ENCODE data around the gene ATP6AP2. TPM values are rescaled to one million over a fixed set of nuclear protein-coding genes. Genes with fewer than 3 reads are reported as not detected.
"Not testable (repeated sequence)": the region's sequence is repeated elsewhere in the genome, so short reads cannot be mapped to it uniquely, and the experiment has no call there.

ATP6AP2 gene
- total and polyA plus RNA-seq, 5 donors from 2014 or later, result 63.2 to 209 (median 160) TPM

DNA sequence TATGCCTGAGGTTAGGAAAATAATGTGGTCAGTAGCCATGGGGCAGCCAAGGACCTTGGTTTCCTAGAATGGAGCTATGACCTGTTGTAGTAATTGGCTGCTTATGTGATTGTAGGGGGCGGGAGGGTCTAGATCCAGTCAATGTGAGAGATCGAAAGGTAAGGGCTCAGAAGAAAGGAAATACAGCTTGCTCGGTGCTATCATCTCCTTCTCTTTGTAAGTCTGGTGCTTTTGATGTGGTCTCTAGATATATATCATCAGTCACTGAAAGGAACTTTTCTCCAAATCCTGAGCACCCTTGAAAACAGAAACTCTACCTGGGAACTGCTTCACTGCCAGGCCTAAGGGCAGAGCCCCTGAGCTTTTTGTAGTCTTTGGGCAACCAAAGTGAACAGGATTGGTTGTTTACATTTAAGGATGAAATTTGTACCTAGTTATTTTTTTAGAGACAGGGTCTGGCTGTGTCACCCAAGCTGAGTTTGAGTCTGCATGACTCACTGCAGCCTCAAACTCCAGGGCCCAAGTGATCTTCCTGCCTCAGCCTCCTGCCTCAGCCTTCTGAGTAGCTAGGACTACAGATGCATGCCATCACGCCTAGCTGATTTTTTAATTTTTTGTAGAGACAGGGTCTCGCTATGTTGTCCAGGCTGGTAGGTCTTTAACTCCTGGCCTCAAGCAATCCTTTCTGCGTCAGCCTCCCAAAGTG is 9.0 kb downstream of the ATP6AP2 start:
- not testable (repeated sequence) for H3K9me3 ChIP-seq (ENCODE audit: control insufficient read depth in 2 of 2, low read length in 2 of 2); H3K4me1 ChIP-seq (ENCODE audit: control insufficient read depth, insufficient read depth, low read length, poor library complexity, severe bottlenecking); H3K4me3 ChIP-seq (ENCODE audit: low read depth, low read length); H3K9me3 Mint-ChIP-seq; H3K36me3 Mint-ChIP-seq; H3K27me3 ChIP-seq (ENCODE audit: control insufficient read depth, insufficient read depth, low read length); H3K27me3 Mint-ChIP-seq
- Mint-ChIP-seq H3K4me3 (peak overlapping the region in 3 of 4 donors; percentile 4 to 51 (median 8)), H3K27ac (peak overlapping the region; percentile 2 to 76 (median 74)), H3K4me1 (peaks cover 11 to 34% (median 20%) of the 10 kb centered on the region in 4 donors)
- DNase-seq (peak in 2 of 3 donors; percentile 32 to 60), ATAC-seq (ENCODE audit: low read depth in 2 of 2) (peak; percentile 86)
- Histone ChIP-seq H3K27ac (ENCODE audit: insufficient read depth, low read length, poor library complexity, severe bottlenecking) (peak overlapping the region; percentile 51), H3K36me3 (ENCODE audit: control insufficient read depth, insufficient read depth, low read length) (peaks cover 16% of the 10 kb centered on the region)

DNA sequence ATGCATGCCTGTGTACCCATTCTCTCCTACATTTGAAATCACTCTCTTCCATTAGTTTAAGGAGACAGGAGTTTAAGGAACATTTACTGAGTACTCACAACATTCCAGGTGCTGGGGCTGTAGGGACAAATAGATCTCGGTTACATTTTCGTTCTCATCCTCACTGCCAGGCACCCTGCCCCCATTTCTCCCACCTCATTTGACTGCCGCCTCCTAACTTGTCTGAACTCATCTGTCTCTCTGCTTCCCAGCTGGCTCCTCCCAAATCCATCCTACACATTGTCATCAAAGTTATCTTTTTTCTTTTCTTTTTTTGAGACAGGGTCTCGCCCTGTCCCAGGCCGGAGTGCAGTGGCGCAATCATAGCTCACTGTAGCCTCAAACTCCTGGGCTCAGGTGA is 22.7 kb downstream of the ATP6AP2 start:
- Mint-ChIP-seq H3K27ac (no peak overlapping the region), H3K9me3 (peaks cover 0 to 2% (median 0%) of the 10 kb centered on the region in 7 donors), H3K36me3 (peaks cover 17% of the 10 kb centered on the region), H3K4me3 (no peak overlapping the region), H3K27me3 (no peaks in the 10 kb centered on the region), H3K4me1 (peaks cover 0 to 4% (median 0%) of the 10 kb centered on the region in 4 donors)
- peaks cover 39% of the 10 kb centered on the region for H3K36me3 ChIP-seq (ENCODE audit: control insufficient read depth, insufficient read depth, low read length)
- no peak overlapping the region for H3K27ac ChIP-seq (ENCODE audit: insufficient read depth, low read length, poor library complexity, severe bottlenecking)
- no peak overlapping the region for H3K4me3 ChIP-seq (ENCODE audit: low read depth, low read length)
- no peaks in the 10 kb centered on the region for H3K27me3 ChIP-seq (ENCODE audit: control insufficient read depth, insufficient read depth, low read length)
- H3K4me1 ChIP-seq (ENCODE audit: control insufficient read depth, insufficient read depth, low read length, poor library complexity, severe bottlenecking), result no peaks in the 10 kb centered on the region
- no peak for DNase-seq
- ATAC-seq (ENCODE audit: low read depth in 2 of 2), result no peak
- no peaks in the 10 kb centered on the region for H3K9me3 ChIP-seq (ENCODE audit: control insufficient read depth in 2 of 2, low read length in 2 of 2)

DNA sequence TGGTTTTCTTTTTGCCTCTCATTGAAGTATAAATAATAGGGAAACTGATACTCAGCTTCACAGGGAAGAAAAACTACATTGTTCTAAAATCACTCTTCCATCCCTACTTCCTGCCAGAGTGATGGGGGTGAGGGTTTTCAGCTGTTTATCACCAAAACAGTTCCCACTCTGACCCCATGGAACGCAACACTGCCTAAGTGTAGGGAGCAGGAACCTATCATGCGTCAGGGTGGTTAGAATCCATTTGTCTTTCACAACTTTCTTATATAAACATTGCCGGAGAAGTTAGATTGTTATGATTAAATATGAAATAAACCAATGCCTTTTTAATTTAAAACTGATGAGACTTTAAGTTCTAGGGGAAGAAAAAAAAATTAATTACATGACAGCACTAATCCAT is 26.6 kb downstream of the ATP6AP2 start:
- H3K9me3 Mint-ChIP-seq, result peaks cover 0 to 1% (median 0%) of the 10 kb centered on the region in 7 donors
- H3K27me3 Mint-ChIP-seq, result no peaks in the 10 kb centered on the region
- Histone ChIP-seq H3K4me1 (ENCODE audit: control insufficient read depth, insufficient read depth, low read length, poor library complexity, severe bottlenecking) (no peaks in the 10 kb centered on the region), H3K4me3 (ENCODE audit: low read depth, low read length) (no peak overlapping the region), H3K36me3 (ENCODE audit: control insufficient read depth, insufficient read depth, low read length) (peaks cover 11% of the 10 kb centered on the region), H3K9me3 (ENCODE audit: control insufficient read depth in 2 of 2, low read length in 2 of 2) (no peaks in the 10 kb centered on the region), H3K27ac (ENCODE audit: insufficient read depth, low read length, poor library complexity, severe bottlenecking) (no peak overlapping the region), H3K27me3 (ENCODE audit: control insufficient read depth, insufficient read depth, low read length) (no peaks in the 10 kb centered on the region)
- H3K27ac Mint-ChIP-seq, result no peak overlapping the region
- no peak for ATAC-seq (ENCODE audit: low read depth in 2 of 2)
- DNase-seq, result no peak
- no peak overlapping the region for H3K4me3 Mint-ChIP-seq
- H3K4me1 Mint-ChIP-seq, result no peaks in the 10 kb centered on the region
- H3K36me3 Mint-ChIP-seq, result peaks cover 14% of the 10 kb centered on the region

- H3K4me1 Mint-ChIP-seq, result no peaks in the 10 kb centered on the region
Measured at GRCh38 chrX:40612511-40612910, 31.7 kb downstream of the ATP6AP2 start.

GRCh38 chrX:40615976-40616375 is 35.2 kb downstream of the ATP6AP2 start:
- no peaks in the 10 kb centered on the region for H3K36me3 ChIP-seq (ENCODE audit: control insufficient read depth, insufficient read depth, low read length)
- ATAC-seq (ENCODE audit: low read depth in 2 of 2), result no peak
- H3K9me3 ChIP-seq (ENCODE audit: control insufficient read depth in 2 of 2, low read length in 2 of 2), result no peaks in the 10 kb centered on the region
- Mint-ChIP-seq H3K27me3 (no peaks in the 10 kb centered on the region), H3K36me3 (no peaks in the 10 kb centered on the region), H3K9me3 (peaks cover 0 to 1% (median 0%) of the 10 kb centered on the region in 7 donors), H3K4me1 (no peaks in the 10 kb centered on the region), H3K4me3 (no peak overlapping the region), H3K27ac (no peak overlapping the region)
- no peak overlapping the region for H3K4me3 ChIP-seq (ENCODE audit: low read depth, low read length)
- H3K4me1 ChIP-seq (ENCODE audit: control insufficient read depth, insufficient read depth, low read length, poor library complexity, severe bottlenecking), result no peaks in the 10 kb centered on the region
- no peak for DNase-seq
- H3K27me3 ChIP-seq (ENCODE audit: control insufficient read depth, insufficient read depth, low read length), result no peaks in the 10 kb centered on the region
- H3K27ac ChIP-seq (ENCODE audit: insufficient read depth, low read length, poor library complexity, severe bottlenecking), result no peak overlapping the region

More at GRCh38 chrX:40612511-40612910, 31.7 kb downstream of the ATP6AP2 start:
- Histone ChIP-seq H3K4me3 (ENCODE audit: low read depth, low read length) (no peak overlapping the region), H3K9me3 (ENCODE audit: control insufficient read depth in 2 of 2, low read length in 2 of 2) (no peaks in the 10 kb centered on the region), H3K27ac (ENCODE audit: insufficient read depth, low read length, poor library complexity, severe bottlenecking) (no peak overlapping the region), H3K4me1 (ENCODE audit: control insufficient read depth, insufficient read depth, low read length, poor library complexity, severe bottlenecking) (no peaks in the 10 kb centered on the region), H3K36me3 (ENCODE audit: control insufficient read depth, insufficient read depth, low read length) (no peaks in the 10 kb centered on the region), H3K27me3 (ENCODE audit: control insufficient read depth, insufficient read depth, low read length) (no peaks in the 10 kb centered on the region)
- no peak overlapping the region for H3K4me3 Mint-ChIP-seq
- ATAC-seq (ENCODE audit: low read depth in 2 of 2), result no peak
- H3K9me3 Mint-ChIP-seq, result no peaks in the 10 kb centered on the region
- H3K36me3 Mint-ChIP-seq, result no peaks in the 10 kb centered on the region
- DNase-seq, result no peak
- no peaks in the 10 kb centered on the region for H3K27me3 Mint-ChIP-seq
- no peak overlapping the region for H3K27ac Mint-ChIP-seq

DNA sequence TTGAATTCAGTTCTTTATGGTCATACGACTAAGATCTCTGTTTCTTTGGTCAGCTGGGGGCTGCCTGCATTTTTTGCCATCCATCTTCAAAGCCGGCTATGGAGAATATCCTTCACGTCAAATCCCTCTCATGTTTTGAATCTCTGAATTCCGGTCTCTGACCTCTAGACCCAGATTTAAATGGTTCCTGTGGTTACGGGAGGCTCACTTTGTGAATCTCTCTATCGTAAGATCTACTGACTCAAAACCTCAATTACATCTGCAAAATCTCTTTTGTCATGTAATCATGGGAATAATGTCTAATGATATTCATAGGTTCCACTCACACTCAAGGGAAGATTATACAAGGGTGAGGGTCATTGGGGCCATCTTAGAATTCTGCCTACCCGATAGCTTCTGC is 36.8 kb downstream of the ATP6AP2 start:
- Mint-ChIP-seq H3K4me3 (no peak overlapping the region), H3K4me1 (no peaks in the 10 kb centered on the region), H3K27me3 (no peaks in the 10 kb centered on the region), H3K36me3 (no peaks in the 10 kb centered on the region), H3K9me3 (peaks cover 0 to 1% (median 0%) of the 10 kb centered on the region in 7 donors), H3K27ac (no peak overlapping the region)
- DNase-seq (no peak), ATAC-seq (ENCODE audit: low read depth in 2 of 2) (no peak)
- Histone ChIP-seq H3K4me3 (ENCODE audit: low read depth, low read length) (no peak overlapping the region), H3K4me1 (ENCODE audit: control insufficient read depth, insufficient read depth, low read length, poor library complexity, severe bottlenecking) (no peaks in the 10 kb centered on the region), H3K27ac (ENCODE audit: insufficient read depth, low read length, poor library complexity, severe bottlenecking) (no peak overlapping the region), H3K36me3 (ENCODE audit: control insufficient read depth, insufficient read depth, low read length) (no peaks in the 10 kb centered on the region), H3K27me3 (ENCODE audit: control insufficient read depth, insufficient read depth, low read length) (no peaks in the 10 kb centered on the region), H3K9me3 (ENCODE audit: control insufficient read depth in 2 of 2, low read length in 2 of 2) (no peaks in the 10 kb centered on the region)

GRCh38 chrX:40622479-40623138 is 41.8 kb downstream of the ATP6AP2 start:
- Histone ChIP-seq H3K9me3 (ENCODE audit: control insufficient read depth in 2 of 2, low read length in 2 of 2) (no peaks in the 10 kb centered on the region), H3K27me3 (ENCODE audit: control insufficient read depth, insufficient read depth, low read length) (no peaks in the 10 kb centered on the region), H3K4me3 (ENCODE audit: low read depth, low read length) (no peak overlapping the region), H3K4me1 (ENCODE audit: control insufficient read depth, insufficient read depth, low read length, poor library complexity, severe bottlenecking) (no peaks in the 10 kb centered on the region), H3K36me3 (ENCODE audit: control insufficient read depth, insufficient read depth, low read length) (peaks cover 4% of the 10 kb centered on the region), H3K27ac (ENCODE audit: insufficient read depth, low read length, poor library complexity, severe bottlenecking) (no peak overlapping the region)
- Mint-ChIP-seq H3K9me3 (peaks cover 0 to 2% (median 0%) of the 10 kb centered on the region in 7 donors), H3K27ac (no peak overlapping the region), H3K27me3 (no peaks in the 10 kb centered on the region), H3K4me1 (no peaks in the 10 kb centered on the region), H3K36me3 (peaks cover 11% of the 10 kb centered on the region), H3K4me3 (no peak overlapping the region)
- DNase-seq (no peak), ATAC-seq (ENCODE audit: low read depth in 2 of 2) (no peak)

GRCh38 chrX:40623139-40623536 is 42.4 kb downstream of the ATP6AP2 start, which contains the start of gene MPC1L:
Gene MPC1L (plus strand): TSS chrX:40623428. CDS start chrX:40623566, 138 bp downstream.
- DNase-seq (no peak), ATAC-seq (ENCODE audit: low read depth in 2 of 2) (no peak)
- Histone ChIP-seq H3K9me3 (ENCODE audit: control insufficient read depth in 2 of 2, low read length in 2 of 2) (no peaks in the 10 kb centered on the region), H3K27ac (ENCODE audit: insufficient read depth, low read length, poor library complexity, severe bottlenecking) (no peak within 1 kb of the TSS), H3K36me3 (ENCODE audit: control insufficient read depth, insufficient read depth, low read length) (peaks cover 8% of the 10 kb centered on the region), H3K4me3 (ENCODE audit: low read depth, low read length) (no peak within 1 kb of the TSS), H3K27me3 (ENCODE audit: control insufficient read depth, insufficient read depth, low read length) (no peaks in the 10 kb centered on the region), H3K4me1 (ENCODE audit: control insufficient read depth, insufficient read depth, low read length, poor library complexity, severe bottlenecking) (no peaks in the 10 kb centered on the region)
- H3K27ac Mint-ChIP-seq, result peak within 1 kb of the TSS in 1 of 3 donors; percentile 63
- no peaks in the 10 kb centered on the region for H3K27me3 Mint-ChIP-seq
- H3K9me3 Mint-ChIP-seq, result peaks cover 0 to 2% (median 0%) of the 10 kb centered on the region in 7 donors
- H3K4me1 Mint-ChIP-seq, result no peaks in the 10 kb centered on the region
- H3K36me3 Mint-ChIP-seq, result peaks cover 16% of the 10 kb centered on the region
- no peak within 1 kb of the TSS for H3K4me3 Mint-ChIP-seq

Measured in CD4-positive, CD25-positive, alpha-beta regulatory T cell (primary cell).